Endothelial cell of umbilical vein (primary cell): ENCODE data around the gene STKLD1. TPM values are rescaled to one million over a fixed set of nuclear protein-coding genes. Genes with fewer than 3 reads are reported as not detected.

Experiments
- BruUV-seq: library from RNA; stranded (reverse); fragments of 400-500 nt; replicated peaks from 2 replicates; lab custom pipeline; 2021; lab: Mats Ljungman, UMichigan
- CTCF ChIA-PET: fragments of 300-600, 350-600 bp; sonication (Branson Sonifier 250); formaldehyde crosslinking; loops from one replicate; lab custom pipeline; 2021; ENCODE audit warnings: antibody characterized with exemption, inconsistent platforms; lab: Charles Lee
- POLR2A ChIA-PET: fragments of 300-600, 350-600 bp; sonication (Branson Sonifier 250); formaldehyde crosslinking; loops from one replicate; lab custom pipeline; 2021; ENCODE audit warnings: antibody characterized with exemption, inconsistent platforms; lab: Charles Lee
- DNase-seq: peaks from one replicate; pipeline ENCODE4 v3.0.0-alpha.2; 2011; ENCODE audit warnings: low read depth, low spot score
- FAIRE-seq: peaks from 2 replicates; lab custom pipeline; 2011; peaks lifted over from hg19 to GRCh38; lab: Jason Lieb, UNC
- H2AFZ ChIP-seq: 2 replicates; pipeline ENCODE4 v1.6.0; 2012; ENCODE audit warnings: low read depth, low read length, control low read depth, inconsistent platforms
- H3K27ac ChIP-seq: 2 replicates; pipeline ENCODE4 v1.5.1; 2011; ENCODE audit warnings: low read depth, mild to moderate bottlenecking, control low read depth, low read length, moderate library complexity; ENCODE audit not compliant: insufficient read depth
- H3K27me3 ChIP-seq, 2 experiments: 2 replicates each; pipeline versions ENCODE4 v1.6.0 to v1.6.1; 2011; ENCODE audit warnings: low read length in 2 of 2, mixed read lengths in 1 of 2; ENCODE audit not compliant: control insufficient read depth in 2 of 2, insufficient read depth in 2 of 2
- H3K36me3 ChIP-seq, 2 experiments: 2 replicates in 1 of 2; 3 replicates in 1 of 2; pipeline ENCODE4 v1.5.1; 2011; ENCODE audit warnings: low read length in 2 of 2, mild to moderate bottlenecking in 1 of 2, moderate library complexity in 1 of 2; ENCODE audit not compliant: control insufficient read depth in 2 of 2, insufficient read depth in 2 of 2; ENCODE audit errors: extremely low read depth in 1 of 2
- H3K4me1 ChIP-seq: 3 replicates; pipeline ENCODE4 v1.5.1; 2011; ENCODE audit warnings: mild to moderate bottlenecking, low read length; ENCODE audit not compliant: control insufficient read depth, insufficient read depth; ENCODE audit errors: extremely low read depth
- H3K4me2 ChIP-seq: 2 replicates; pipeline ENCODE4 v1.6.1; 2011; ENCODE audit warnings: low read length, control low read depth, mixed read lengths; ENCODE audit not compliant: insufficient read depth
- H3K4me3 ChIP-seq, 3 experiments: fragments of 200-600 bp in 1 of 3; sonication (generic), shearing (Covaris generic) in 1 of 3; replicated peaks in 1 of 3; 2 replicates each; pipeline ENCODE4 v1.5.1; 2011 to 2016; ENCODE audit warnings: control low read depth in 3 of 3, low read length in 3 of 3, mild to moderate bottlenecking in 2 of 3, inconsistent platforms in 1 of 3, low read depth in 1 of 3, moderate library complexity in 1 of 3; ENCODE audit not compliant: insufficient read depth in 1 of 3
- H3K79me2 ChIP-seq: 2 replicates; pipeline ENCODE4 v1.6.0; 2012; ENCODE audit warnings: low read length, inconsistent platforms; ENCODE audit not compliant: control insufficient read depth, insufficient read depth
- H3K9ac ChIP-seq: replicated peaks from 2 replicates; pipeline ENCODE3; 2011; ENCODE audit warnings: low read length, control low read depth; ENCODE audit not compliant: insufficient read depth; ENCODE audit errors: extremely low read depth
- H3K9me1 ChIP-seq: replicated peaks from 3 replicates; pipeline ENCODE4 v1.6.0; 2011; ENCODE audit warnings: mild to moderate bottlenecking, low read length; ENCODE audit not compliant: control insufficient read depth, insufficient read depth; ENCODE audit errors: extremely low read depth
- H3K9me3 ChIP-seq: replicated peaks from 2 replicates; pipeline ENCODE4 v1.5.1; 2012; ENCODE audit warnings: low read length, inconsistent platforms; ENCODE audit not compliant: control insufficient read depth, insufficient read depth
- H4K20me1 ChIP-seq: replicated peaks from 2 replicates; pipeline ENCODE3; 2011; ENCODE audit warnings: mild to moderate bottlenecking, low read length; ENCODE audit not compliant: control insufficient read depth, insufficient read depth; ENCODE audit errors: extremely low read depth
- EZH2 ChIP-seq: IDR thresholded peaks from 2 replicates; pipeline ENCODE4 v1.6.1; 2012; ENCODE audit warnings: borderline replicate concordance, low read depth, mild to moderate bottlenecking, moderate library complexity, low read length, inconsistent platforms; ENCODE audit not compliant: severe bottlenecking
- FOS ChIP-seq: IDR thresholded peaks from 2 replicates; pipeline ENCODE4 v1.6.1; 2011; ENCODE audit warnings: mild to moderate bottlenecking, low read length, moderate library complexity, borderline replicate concordance; ENCODE audit not compliant: insufficient read depth
- GATA2 ChIP-seq: IDR thresholded peaks from 2 replicates; pipeline ENCODE4 v1.7.0; 2011; ENCODE audit warnings: low read depth, mild to moderate bottlenecking, moderate library complexity, mixed read lengths, low read length; ENCODE audit not compliant: insufficient read length, insufficient read depth
- JUN ChIP-seq: IDR thresholded peaks from 2 replicates; pipeline ENCODE4 v1.6.1; 2011; ENCODE audit warnings: borderline replicate concordance, low read depth; ENCODE audit not compliant: insufficient read length, insufficient read depth
- MYC ChIP-seq: IDR thresholded peaks from one replicate; pipeline ENCODE4 v1.6.1; 2011; ENCODE audit warnings: mild to moderate bottlenecking, low read depth, low read length
- POLR2A ChIP-seq: IDR thresholded peaks from 2 replicates; pipeline ENCODE4 v1.6.1; 2012; ENCODE audit warnings: low read depth, mild to moderate bottlenecking, control low read depth, low read length
- POLR2AphosphoS5 ChIP-seq: IDR thresholded peaks from 2 replicates; pipeline ENCODE4 v1.6.1; 2012; ENCODE audit warnings: low read depth, mild to moderate bottlenecking, control low read depth, low read length, moderate library complexity; ENCODE audit not compliant: insufficient read depth
- dilution Hi-C: fragments of 300-500 bp; cut with MboI; formaldehyde crosslinking; loops from one replicate; pipeline ENCODE4 v1.15.0; 2019; ENCODE audit warnings: low sequenced_read_pairs; ENCODE audit not compliant: extremely low pct_ligation_motif_present
- intact Hi-C: fragments of 100-400 bp; cut with micrococcal nuclease; formaldehyde crosslinking; loops from one replicate; pipeline ENCODE4 v1.10.0; 2022
- polyA plus RNA-seq, 4 experiments: library from polyadenylated mRNA; depleted of rRNA in 3 of 4; stranded (reverse) in 3 of 4; unstranded in 1 of 4; fragments of >200 nt; gene quantifications; 2 replicates each; pipeline versions ENCODE4 v1.2.1 to v1.2.3, GENCODE V29; 2011 to 2012; ENCODE audit warnings: missing spikeins in 1 of 4
- total RNA-seq: library from RNA; stranded (reverse); gene quantifications from 2 replicates; pipeline ENCODE4 v1.2.3, GENCODE V29; 2021
- TF ChIP-seq, protein P1 (sequence below): IDR thresholded peaks from 2 replicates; pipeline ENCODE4 v1.6.1; 2011; ENCODE audit not compliant: insufficient read depth, insufficient read length
- TF ChIP-seq, protein P2 (sequence below), 2 donors: IDR thresholded peaks; 1 replicate in 1 of 2; 2 replicates in 1 of 2; pipeline ENCODE4 v1.5.1; 2011; ENCODE audit warnings: low read length in 2 of 2, mild to moderate bottlenecking in 2 of 2, moderate library complexity in 2 of 2, control low read depth in 1 of 2, inconsistent platforms in 1 of 2, low read depth in 1 of 2; ENCODE audit not compliant: insufficient read depth in 1 of 2; ENCODE audit errors: extremely low read depth in 1 of 2

The STKLD1 gene
- total and polyA plus RNA-seq, 2 donors (not counting 3 experiments of a cell fraction or from before 2014, with no cell fraction given): 0.29 to 0.77 TPM

DNA sequence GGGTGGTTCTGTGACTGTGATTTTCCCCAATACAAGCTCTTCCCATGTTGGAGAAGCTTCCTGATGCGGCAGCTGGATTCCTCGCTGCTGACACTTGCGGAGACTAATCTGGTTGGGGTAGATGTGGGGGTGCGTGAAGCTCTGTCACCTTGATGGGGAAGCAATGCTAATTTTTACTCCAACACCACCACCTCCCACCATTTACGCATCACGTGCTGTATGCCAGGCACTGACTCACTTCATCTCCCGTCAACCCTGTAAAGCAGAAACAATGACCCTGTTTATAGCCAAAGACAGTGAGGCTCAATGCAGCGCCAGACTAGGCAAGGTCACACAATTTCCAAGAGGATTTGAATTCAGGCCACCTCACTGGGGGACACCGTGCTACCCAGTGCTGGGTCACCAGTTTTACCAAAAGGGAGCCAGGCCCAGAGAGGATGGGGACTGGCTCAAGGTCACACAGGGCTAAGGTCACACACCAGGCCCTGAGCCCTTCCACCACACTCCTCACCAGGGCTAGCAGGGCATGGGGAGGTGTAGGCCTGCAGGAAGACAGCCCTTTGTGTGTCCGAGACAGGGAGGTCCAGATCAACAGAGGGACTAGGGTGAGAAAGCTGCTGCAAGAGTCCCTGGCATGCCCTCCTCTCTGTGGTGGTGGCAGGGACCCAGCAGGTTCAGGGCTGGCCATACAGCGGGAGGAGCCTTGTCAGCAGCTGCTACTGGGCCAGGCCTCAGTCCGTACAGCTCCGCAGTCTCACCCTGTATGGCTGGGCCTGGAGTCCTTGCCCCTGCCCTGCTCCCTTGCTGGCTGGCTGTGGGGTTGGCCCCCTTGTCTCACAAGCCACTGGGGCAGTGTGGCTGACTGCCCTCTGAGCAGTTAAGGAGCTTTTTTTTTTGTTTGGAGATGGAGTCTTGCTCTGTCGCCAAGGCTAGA, 3.3 kb downstream of the STKLD1 start:
- Histone ChIP-seq H4K20me1 (no peaks in the 10 kb centered on the region), H3K36me3 (no peaks in the 10 kb centered on the region), H3K9me1 (no peaks in the 10 kb centered on the region), H3K27me3 (no peaks in the 10 kb centered on the region), H3K9me3 (no peaks in the 10 kb centered on the region), H3K4me1 (peaks cover 6% of the 10 kb centered on the region), H3K4me2 (no peak overlapping the region), H3K4me3 (no peak overlapping the region), H3K79me2 (peaks cover 14% of the 10 kb centered on the region), H3K9ac (no peak overlapping the region), H2AFZ (no peak overlapping the region), H3K27ac (no peak overlapping the region)
- CTCF ChIA-PET: interaction anchor here (1.0 to 3.2 kb wide), 3 partner anchors 50 to 107 kb away, joined by 3 to 10 read pairs (median 3); partner anchors contain the start of gene SLC2A6
- FAIRE-seq (no peak), DNase-seq (no peak)
- TF ChIP-seq, protein P1, sequence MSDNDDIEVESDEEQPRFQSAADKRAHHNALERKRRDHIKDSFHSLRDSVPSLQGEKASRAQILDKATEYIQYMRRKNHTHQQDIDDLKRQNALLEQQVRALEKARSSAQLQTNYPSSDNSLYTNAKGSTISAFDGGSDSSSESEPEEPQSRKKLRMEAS: no peak
- TF ChIP-seq, protein P2, sequence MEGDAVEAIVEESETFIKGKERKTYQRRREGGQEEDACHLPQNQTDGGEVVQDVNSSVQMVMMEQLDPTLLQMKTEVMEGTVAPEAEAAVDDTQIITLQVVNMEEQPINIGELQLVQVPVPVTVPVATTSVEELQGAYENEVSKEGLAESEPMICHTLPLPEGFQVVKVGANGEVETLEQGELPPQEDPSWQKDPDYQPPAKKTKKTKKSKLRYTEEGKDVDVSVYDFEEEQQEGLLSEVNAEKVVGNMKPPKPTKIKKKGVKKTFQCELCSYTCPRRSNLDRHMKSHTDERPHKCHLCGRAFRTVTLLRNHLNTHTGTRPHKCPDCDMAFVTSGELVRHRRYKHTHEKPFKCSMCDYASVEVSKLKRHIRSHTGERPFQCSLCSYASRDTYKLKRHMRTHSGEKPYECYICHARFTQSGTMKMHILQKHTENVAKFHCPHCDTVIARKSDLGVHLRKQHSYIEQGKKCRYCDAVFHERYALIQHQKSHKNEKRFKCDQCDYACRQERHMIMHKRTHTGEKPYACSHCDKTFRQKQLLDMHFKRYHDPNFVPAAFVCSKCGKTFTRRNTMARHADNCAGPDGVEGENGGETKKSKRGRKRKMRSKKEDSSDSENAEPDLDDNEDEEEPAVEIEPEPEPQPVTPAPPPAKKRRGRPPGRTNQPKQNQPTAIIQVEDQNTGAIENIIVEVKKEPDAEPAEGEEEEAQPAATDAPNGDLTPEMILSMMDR (IDR thresholded peaks at IDR 0.05; ENCODE audit: extremely low read depth in 1 of 2, insufficient read depth in 1 of 2, low read depth in 1 of 2, low read length in 2 of 2): no peak
- TF ChIP-seq POLR2AphosphoS5: no peak
- no peak for TF ChIP-seq GATA2
- no peak for TF ChIP-seq JUN
- TF ChIP-seq FOS: no peak
- no peak for TF ChIP-seq POLR2A
- TF ChIP-seq EZH2: no peak
- TF ChIP-seq MYC: no peak
- POLR2A ChIA-PET: no interaction called here
- intact Hi-C loops: no loop called here
- BruUV-seq: no TSS peak
- dilution Hi-C loops: no loop called here
